Bronchial epithelial cell (primary cell): Measurements from ENCODE around the gene PLD3. TPM values are rescaled to one million over a fixed set of nuclear protein-coding genes. Genes with fewer than 3 reads are reported as not detected.
A peak's percentile ranks its signal among the peaks of the same experiment; 100 is the strongest.

ENCODE experiments used
- DNase-seq: peaks from one replicate; pipeline ENCODE4 v3.0.0-alpha.2; 2010; ENCODE audit warnings: low read depth
- FAIRE-seq: peaks from 2 replicates; lab custom pipeline; 2011; peaks lifted over from hg19 to GRCh38; lab: Jason Lieb, UNC
- H3K27me3 ChIP-seq: 2 replicates; pipeline ENCODE4 v1.5.1; 2011; ENCODE audit warnings: low read length; ENCODE audit not compliant: control insufficient read depth, insufficient read depth
- H3K36me3 ChIP-seq: 2 replicates; pipeline ENCODE4 v1.5.1; 2011; ENCODE audit warnings: low read length; ENCODE audit not compliant: control insufficient read depth, insufficient read depth
- H3K4me3 ChIP-seq: 2 replicates; pipeline ENCODE4 v1.5.1; 2011; ENCODE audit warnings: mild to moderate bottlenecking, low read depth, low read length, control low read depth
- total RNA-seq: library from RNA; depleted of rRNA; stranded (reverse); fragments of >200 nt; gene quantifications from 2 replicates; pipeline ENCODE4 v1.2.1, GENCODE V29; 2014
- TF ChIP-seq, protein P1 (sequence below): IDR thresholded peaks from 2 replicates; pipeline ENCODE4 v1.5.1; 2011; ENCODE audit warnings: mild to moderate bottlenecking, moderate library complexity, low read length, control low read depth, inconsistent platforms; ENCODE audit not compliant: insufficient read depth, severe bottlenecking

The PLD3 gene
- total RNA-seq, 1 donor from 2014 or later = 162 TPM

DNA sequence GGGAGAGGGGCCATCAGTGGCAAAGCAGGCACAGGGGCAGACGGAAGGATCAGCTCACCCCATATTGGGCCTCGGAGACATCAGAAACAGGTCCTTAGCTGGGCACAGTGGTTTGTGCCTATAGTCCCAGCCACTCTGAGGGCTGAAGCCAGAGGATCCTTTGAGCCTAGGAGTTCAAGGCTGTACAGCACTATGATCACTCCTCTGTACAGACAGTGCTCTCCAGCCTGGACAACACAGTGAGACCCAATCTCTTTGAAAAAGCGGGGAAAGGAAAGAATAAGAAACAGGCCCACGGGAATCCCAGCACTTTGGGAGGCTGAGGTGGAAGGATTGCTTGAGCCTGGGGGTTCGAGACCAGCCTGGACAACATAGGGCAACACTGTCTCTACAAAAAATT is 71.3 kb downstream of the PLD3 start:
- TF ChIP-seq, protein P1, sequence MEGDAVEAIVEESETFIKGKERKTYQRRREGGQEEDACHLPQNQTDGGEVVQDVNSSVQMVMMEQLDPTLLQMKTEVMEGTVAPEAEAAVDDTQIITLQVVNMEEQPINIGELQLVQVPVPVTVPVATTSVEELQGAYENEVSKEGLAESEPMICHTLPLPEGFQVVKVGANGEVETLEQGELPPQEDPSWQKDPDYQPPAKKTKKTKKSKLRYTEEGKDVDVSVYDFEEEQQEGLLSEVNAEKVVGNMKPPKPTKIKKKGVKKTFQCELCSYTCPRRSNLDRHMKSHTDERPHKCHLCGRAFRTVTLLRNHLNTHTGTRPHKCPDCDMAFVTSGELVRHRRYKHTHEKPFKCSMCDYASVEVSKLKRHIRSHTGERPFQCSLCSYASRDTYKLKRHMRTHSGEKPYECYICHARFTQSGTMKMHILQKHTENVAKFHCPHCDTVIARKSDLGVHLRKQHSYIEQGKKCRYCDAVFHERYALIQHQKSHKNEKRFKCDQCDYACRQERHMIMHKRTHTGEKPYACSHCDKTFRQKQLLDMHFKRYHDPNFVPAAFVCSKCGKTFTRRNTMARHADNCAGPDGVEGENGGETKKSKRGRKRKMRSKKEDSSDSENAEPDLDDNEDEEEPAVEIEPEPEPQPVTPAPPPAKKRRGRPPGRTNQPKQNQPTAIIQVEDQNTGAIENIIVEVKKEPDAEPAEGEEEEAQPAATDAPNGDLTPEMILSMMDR = no peak
- FAIRE-seq = no peak
- Histone ChIP-seq H3K27me3 (no peaks in the 10 kb centered on the region), H3K4me3 (no peak overlapping the region), H3K36me3 (peaks cover 12% of the 10 kb centered on the region)
- no peak for DNase-seq

DNA sequence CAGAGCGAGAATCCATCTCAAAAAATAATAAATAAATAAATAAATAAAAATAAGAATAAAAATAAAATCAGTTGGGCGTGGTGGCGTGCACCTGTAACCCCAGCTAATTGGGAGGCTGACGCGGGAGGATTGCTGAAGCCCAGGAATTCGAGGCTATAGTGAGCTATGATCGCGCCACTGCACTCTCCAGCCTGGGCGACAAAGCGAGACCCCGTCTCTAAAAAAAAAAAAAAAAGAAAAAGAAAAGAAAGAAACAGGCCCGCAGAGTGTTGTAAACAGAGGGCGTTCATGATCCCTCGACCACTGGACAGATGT is 71.9 kb downstream of the PLD3 start:
- Histone ChIP-seq H3K27me3 (no peaks in the 10 kb centered on the region), H3K4me3 (peak overlapping the region; percentile 71), H3K36me3 (peaks cover 12% of the 10 kb centered on the region)
- DNase-seq (no peak), FAIRE-seq (no peak)
- TF ChIP-seq, protein P1 = no peak

DNA sequence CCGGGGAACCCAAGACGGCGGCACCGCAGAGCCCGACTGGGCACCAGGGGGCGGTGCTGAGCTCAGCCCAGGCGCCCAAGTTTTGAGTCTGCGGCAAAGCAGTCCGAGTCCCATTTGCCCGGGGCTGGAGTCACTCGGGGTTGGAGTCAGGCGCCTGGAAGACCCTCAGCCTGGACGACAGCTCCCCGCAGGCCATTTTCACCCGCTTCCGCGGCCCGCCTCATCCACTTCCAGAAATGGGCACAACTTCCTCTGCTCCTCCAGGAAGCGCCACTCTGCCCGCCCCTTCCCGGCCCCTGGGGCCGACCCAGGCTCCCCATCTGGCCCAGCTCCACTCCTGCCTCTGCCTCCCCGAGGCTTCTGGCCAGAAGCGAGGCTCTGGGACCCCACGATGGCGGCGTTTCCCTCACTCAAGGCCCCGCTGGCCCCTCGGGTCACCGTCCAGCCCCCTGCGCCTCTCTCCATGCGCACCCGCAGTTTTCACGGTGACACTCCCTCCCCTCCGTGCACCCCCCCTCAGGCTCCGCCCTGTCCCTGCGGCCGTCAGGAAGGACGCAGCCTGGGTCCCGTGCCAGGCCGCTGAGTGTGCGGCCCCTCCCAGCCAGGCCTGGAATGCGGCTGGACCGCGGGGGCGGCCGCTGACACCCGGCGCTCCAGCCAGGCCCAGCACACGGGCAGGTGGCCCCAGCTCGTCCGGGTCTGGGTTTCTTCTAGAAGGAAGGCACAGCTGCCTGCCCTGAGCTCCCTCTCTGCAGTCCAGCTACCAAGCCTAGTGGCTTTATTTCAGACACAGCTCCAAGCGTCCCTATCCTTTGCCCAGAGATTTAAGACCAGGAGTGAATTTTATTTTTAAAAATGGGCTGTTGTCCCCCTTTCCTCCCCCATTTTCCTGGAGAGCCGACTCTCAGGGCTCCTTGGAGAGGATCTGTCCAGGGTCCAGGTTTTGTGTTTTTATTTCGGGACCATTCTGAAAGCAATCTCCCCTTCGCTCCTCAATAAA is 72.6 kb downstream of the PLD3 start:
- TF ChIP-seq, protein P1 = peak; percentile 99
- Histone ChIP-seq H3K4me3 (peak overlapping the region; percentile 71), H3K36me3 (peaks cover 12% of the 10 kb centered on the region), H3K27me3 (no peaks in the 10 kb centered on the region)
- FAIRE-seq = no peak
- DNase-seq = peak; percentile 75

DNA sequence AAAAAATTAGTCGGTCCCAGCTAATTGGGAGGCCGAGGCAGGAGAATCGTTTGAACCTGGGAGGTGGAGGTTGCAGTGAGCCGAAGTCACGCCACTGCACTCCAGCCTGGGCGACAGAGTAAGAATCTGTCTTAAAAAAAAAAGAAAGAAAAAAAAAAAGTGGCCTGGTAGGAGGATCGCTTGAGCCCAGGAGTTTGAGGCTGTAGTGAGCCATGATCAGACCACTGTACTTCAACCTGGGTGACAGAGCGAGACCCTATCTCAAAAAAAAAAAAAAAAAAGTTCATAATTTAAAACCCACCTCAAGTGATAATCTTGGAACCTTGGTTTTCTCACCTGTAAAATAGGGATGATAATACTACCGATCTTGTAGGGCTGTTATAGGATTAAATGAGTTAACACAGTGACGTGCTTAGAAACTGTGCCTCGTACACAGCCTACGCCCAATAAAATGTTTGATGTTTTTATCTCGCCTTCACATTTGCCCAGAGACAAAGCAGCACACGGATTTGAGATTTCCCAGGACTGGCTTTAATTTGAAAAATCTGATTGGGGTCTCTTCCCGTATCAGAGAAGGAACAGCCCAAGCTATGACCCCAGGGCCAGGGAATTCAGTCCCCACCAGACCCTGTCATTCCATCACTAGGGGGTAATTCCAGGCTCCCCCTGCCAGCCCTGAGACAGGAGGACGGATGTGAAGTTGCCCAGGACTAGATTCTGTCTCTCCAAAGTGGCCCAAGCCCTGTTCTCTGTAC is 73.7 kb downstream of the PLD3 start:
- Histone ChIP-seq H3K4me3 (no peak overlapping the region), H3K27me3 (no peaks in the 10 kb centered on the region), H3K36me3 (peaks cover 12% of the 10 kb centered on the region)
- no peak for DNase-seq
- TF ChIP-seq, protein P1 = no peak
- no peak for FAIRE-seq

DNA sequence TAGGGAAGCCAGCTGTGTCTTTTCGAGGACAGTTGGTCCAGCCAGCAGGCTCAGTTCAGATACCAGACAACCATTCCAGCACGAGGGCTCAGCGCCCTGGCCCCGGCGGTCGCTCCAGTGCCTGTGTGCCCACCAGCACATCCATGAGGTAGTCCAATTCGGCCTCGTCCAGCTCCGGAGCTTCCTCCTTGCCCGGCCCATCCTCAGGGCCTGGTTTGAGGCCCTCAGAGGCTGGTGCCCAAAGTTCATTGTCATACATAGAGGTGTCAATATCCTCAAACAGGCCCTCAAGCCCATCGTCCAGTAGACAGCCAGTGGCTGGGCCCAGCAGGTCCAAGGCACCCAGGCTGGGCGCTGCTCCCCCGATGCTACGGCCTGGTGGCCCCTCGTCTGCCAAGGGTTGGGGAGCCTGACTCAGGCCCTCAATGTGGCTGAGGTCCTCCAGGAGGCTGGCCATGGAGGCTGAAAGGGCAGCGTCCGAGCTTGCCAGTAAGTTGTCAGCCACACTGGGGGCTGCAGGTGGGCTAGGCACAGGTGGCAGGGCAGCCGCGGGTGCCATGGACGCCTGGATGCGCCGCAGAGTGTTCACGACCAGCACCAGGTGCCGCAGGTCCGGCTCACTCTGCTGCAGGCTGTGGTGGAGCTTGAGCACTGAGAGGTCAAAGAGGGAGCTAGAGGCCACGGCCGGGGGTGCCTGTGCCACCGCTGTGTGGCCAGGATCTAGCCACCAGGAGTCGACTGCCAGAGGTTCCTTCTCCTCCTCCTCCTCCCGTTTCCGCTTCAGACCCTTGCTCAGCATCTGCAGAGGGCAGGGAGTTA is 74.5 kb downstream of the PLD3 start:
- Histone ChIP-seq H3K4me3 (no peak overlapping the region), H3K27me3 (no peaks in the 10 kb centered on the region), H3K36me3 (peaks cover 12% of the 10 kb centered on the region)
- DNase-seq (no peak), FAIRE-seq (no peak)
- TF ChIP-seq, protein P1 = no peak
